ENCODE measurements around the gene MS4A8.

MS4A8 gene

GRCh38 chr11:60717956-60718355 is 18.5 kb downstream of the MS4A8 start:
- WGBS (ENCODE audit: extremely low coverage, insufficient coverage, low lambda C conversion rate): no CpG with 5 or more reads among the region's 5 CpGs
- no peak overlapping the region for H3K9ac ChIP-seq (ENCODE audit: low read length)
- DNase-seq: no peak
- no peak overlapping the region for H2AK5ac ChIP-seq (ENCODE audit: low read length)
- H2BK120ac ChIP-seq (ENCODE audit: low read depth, low read length): no peak overlapping the region
- no peak overlapping the region for H4K5ac ChIP-seq (ENCODE audit: low read length)
- no peaks in the 10 kb centered on the region for H3K36me3 ChIP-seq (ENCODE audit: control insufficient read depth, insufficient read depth, low read length)
- no peak overlapping the region for H3K27ac ChIP-seq (ENCODE audit: low read depth, low read length)
- no peak overlapping the region for H3K4me3 ChIP-seq (ENCODE audit: low read length)
- no peak overlapping the region for H3K4me2 ChIP-seq (ENCODE audit: low read length)
- H4K8ac ChIP-seq (ENCODE audit: low read depth, low read length): no peak overlapping the region
- H3K23ac ChIP-seq (ENCODE audit: low read length): no peak overlapping the region
- H3K56ac ChIP-seq (ENCODE audit: low read length): no peak overlapping the region
- no peak overlapping the region for H2BK5ac ChIP-seq (ENCODE audit: low read length)
- no peak overlapping the region for H2BK15ac ChIP-seq (replicated peaks; ENCODE audit: low read depth)
- H3K79me1 ChIP-seq (ENCODE audit: low read length): no peaks in the 10 kb centered on the region
- no peaks in the 10 kb centered on the region for H3K27me3 ChIP-seq (ENCODE audit: insufficient read depth, low read length, poor library complexity)
- H3K4me1 ChIP-seq (ENCODE audit: control insufficient read depth, low read depth, low read length): no peaks in the 10 kb centered on the region
- H3K18ac ChIP-seq (ENCODE audit: low read length): no peak overlapping the region
- no peak overlapping the region for H3K4ac ChIP-seq (ENCODE audit: low read depth, low read length)
- no peaks in the 10 kb centered on the region for H3K79me2 ChIP-seq (ENCODE audit: control insufficient read depth, insufficient read depth, low read length)

- Histone ChIP-seq H2BK15ac (replicated peaks; ENCODE audit: low read depth) (no peak overlapping the region), H3K4me1 (ENCODE audit: control insufficient read depth, low read depth, low read length) (no peaks in the 10 kb centered on the region), H3K4me2 (ENCODE audit: low read length) (no peak overlapping the region), H3K18ac (ENCODE audit: low read length) (no peak overlapping the region), H4K8ac (ENCODE audit: low read depth, low read length) (no peak overlapping the region), H3K4me3 (ENCODE audit: low read length) (no peak overlapping the region), H3K4ac (ENCODE audit: low read depth, low read length) (no peak overlapping the region), H3K27me3 (ENCODE audit: insufficient read depth, low read length, poor library complexity) (no peaks in the 10 kb centered on the region), H3K79me1 (ENCODE audit: low read length) (no peaks in the 10 kb centered on the region), H3K9ac (ENCODE audit: low read length) (no peak overlapping the region), H2BK5ac (ENCODE audit: low read length) (no peak overlapping the region), H3K23ac (ENCODE audit: low read length) (no peak overlapping the region), H2BK120ac (ENCODE audit: low read depth, low read length) (no peak overlapping the region), H3K56ac (ENCODE audit: low read length) (no peak overlapping the region), H3K27ac (ENCODE audit: low read depth, low read length) (no peak overlapping the region), H3K79me2 (ENCODE audit: control insufficient read depth, insufficient read depth, low read length) (no peaks in the 10 kb centered on the region), H4K5ac (ENCODE audit: low read length) (no peak overlapping the region), H2AK5ac (ENCODE audit: low read length) (no peak overlapping the region), H3K36me3 (ENCODE audit: control insufficient read depth, insufficient read depth, low read length) (no peaks in the 10 kb centered on the region)
- WGBS (ENCODE audit: extremely low coverage, insufficient coverage, low lambda C conversion rate): no CpG with 5 or more reads among the region's 10 CpGs
- no peak for DNase-seq
Observed at GRCh38 chr11:60718524-60719316, 19.3 kb downstream of the MS4A8 start.

GRCh38 chr11:60719391-60719790 is 20.0 kb downstream of the MS4A8 start:
- no peak overlapping the region for H4K8ac ChIP-seq (ENCODE audit: low read depth, low read length)
- H2AK5ac ChIP-seq (ENCODE audit: low read length): no peak overlapping the region
- H3K4me3 ChIP-seq (ENCODE audit: low read length): no peak overlapping the region
- no peak overlapping the region for H2BK15ac ChIP-seq (replicated peaks; ENCODE audit: low read depth)
- no peak overlapping the region for H3K4me2 ChIP-seq (ENCODE audit: low read length)
- no peak overlapping the region for H3K23ac ChIP-seq (ENCODE audit: low read length)
- no peak for DNase-seq
- no peak overlapping the region for H4K5ac ChIP-seq (ENCODE audit: low read length)
- no peaks in the 10 kb centered on the region for H3K79me2 ChIP-seq (ENCODE audit: control insufficient read depth, insufficient read depth, low read length)
- no peaks in the 10 kb centered on the region for H3K79me1 ChIP-seq (ENCODE audit: low read length)
- no CpG with 5 or more reads among the region's 4 CpGs for WGBS (ENCODE audit: extremely low coverage, insufficient coverage, low lambda C conversion rate)
- H3K4ac ChIP-seq (ENCODE audit: low read depth, low read length): no peak overlapping the region
- no peak overlapping the region for H3K18ac ChIP-seq (ENCODE audit: low read length)
- no peak overlapping the region for H2BK120ac ChIP-seq (ENCODE audit: low read depth, low read length)
- no peaks in the 10 kb centered on the region for H3K27me3 ChIP-seq (ENCODE audit: insufficient read depth, low read length, poor library complexity)
- no peaks in the 10 kb centered on the region for H3K4me1 ChIP-seq (ENCODE audit: control insufficient read depth, low read depth, low read length)
- no peak overlapping the region for H3K56ac ChIP-seq (ENCODE audit: low read length)
- no peak overlapping the region for H2BK5ac ChIP-seq (ENCODE audit: low read length)
- no peak overlapping the region for H3K27ac ChIP-seq (ENCODE audit: low read depth, low read length)
- no peaks in the 10 kb centered on the region for H3K36me3 ChIP-seq (ENCODE audit: control insufficient read depth, insufficient read depth, low read length)
- no peak overlapping the region for H3K9ac ChIP-seq (ENCODE audit: low read length)

- Histone ChIP-seq H3K79me1 (ENCODE audit: low read length) (no peaks in the 10 kb centered on the region), H3K4me3 (ENCODE audit: low read length) (no peak overlapping the region), H3K18ac (ENCODE audit: low read length) (no peak overlapping the region), H3K9ac (ENCODE audit: low read length) (no peak overlapping the region), H2BK15ac (replicated peaks; ENCODE audit: low read depth) (no peak overlapping the region), H3K4me2 (ENCODE audit: low read length) (no peak overlapping the region), H3K4ac (ENCODE audit: low read depth, low read length) (no peak overlapping the region), H3K4me1 (ENCODE audit: control insufficient read depth, low read depth, low read length) (no peaks in the 10 kb centered on the region), H3K27ac (ENCODE audit: low read depth, low read length) (no peak overlapping the region), H3K36me3 (ENCODE audit: control insufficient read depth, insufficient read depth, low read length) (no peaks in the 10 kb centered on the region), H2BK5ac (ENCODE audit: low read length) (no peak overlapping the region), H2BK120ac (ENCODE audit: low read depth, low read length) (no peak overlapping the region), H3K27me3 (ENCODE audit: insufficient read depth, low read length, poor library complexity) (no peaks in the 10 kb centered on the region), H3K79me2 (ENCODE audit: control insufficient read depth, insufficient read depth, low read length) (no peaks in the 10 kb centered on the region), H2AK5ac (ENCODE audit: low read length) (no peak overlapping the region), H3K56ac (ENCODE audit: low read length) (no peak overlapping the region), H4K5ac (ENCODE audit: low read length) (no peak overlapping the region), H4K8ac (ENCODE audit: low read depth, low read length) (no peak overlapping the region), H3K23ac (ENCODE audit: low read length) (no peak overlapping the region)
- no peak for DNase-seq
- no CpG with 5 or more reads among the region's 6 CpGs for WGBS (ENCODE audit: extremely low coverage, insufficient coverage, low lambda C conversion rate)
Observed at GRCh38 chr11:60720460-60720859, 21.0 kb downstream of the MS4A8 start.

- WGBS (ENCODE audit: extremely low coverage, insufficient coverage, low lambda C conversion rate): no CpG with 5 or more reads among the region's 3 CpGs
- no peak within 1 kb of the TSS for H3K18ac ChIP-seq (ENCODE audit: low read length)
- no peak within 1 kb of the TSS for H3K27ac ChIP-seq (ENCODE audit: low read depth, low read length)
- H3K36me3 ChIP-seq (ENCODE audit: control insufficient read depth, insufficient read depth, low read length): no peaks in the 10 kb centered on the region
- H2BK120ac ChIP-seq (ENCODE audit: low read depth, low read length): no peak within 1 kb of the TSS
- no peak within 1 kb of the TSS for H2BK5ac ChIP-seq (ENCODE audit: low read length)
- no peak within 1 kb of the TSS for H3K9ac ChIP-seq (ENCODE audit: low read length)
- H2AK5ac ChIP-seq (ENCODE audit: low read length): no peak within 1 kb of the TSS
- H4K5ac ChIP-seq (ENCODE audit: low read length): no peak within 1 kb of the TSS
- no peak within 1 kb of the TSS for H3K4me2 ChIP-seq (ENCODE audit: low read length)
- H3K79me2 ChIP-seq (ENCODE audit: control insufficient read depth, insufficient read depth, low read length): no peaks in the 10 kb centered on the region
- H3K4ac ChIP-seq (ENCODE audit: low read depth, low read length): no peak within 1 kb of the TSS
- H2BK15ac ChIP-seq (replicated peaks; ENCODE audit: low read depth): no peak within 1 kb of the TSS
- no peak within 1 kb of the TSS for H3K56ac ChIP-seq (ENCODE audit: low read length)
- H3K23ac ChIP-seq (ENCODE audit: low read length): no peak within 1 kb of the TSS
- no peak within 1 kb of the TSS for H3K4me3 ChIP-seq (ENCODE audit: low read length)
- H3K27me3 ChIP-seq (ENCODE audit: insufficient read depth, low read length, poor library complexity): no peaks in the 10 kb centered on the region
- no peak for DNase-seq
- H3K79me1 ChIP-seq (ENCODE audit: low read length): no peaks in the 10 kb centered on the region
- no peak within 1 kb of the TSS for H4K8ac ChIP-seq (ENCODE audit: low read depth, low read length)
- H3K4me1 ChIP-seq (ENCODE audit: control insufficient read depth, low read depth, low read length): no peaks in the 10 kb centered on the region
Observed at GRCh38 chr11:60724420-60724819, 25.0 kb downstream of the MS4A8 start, which contains the start of gene MS4A18. Gene MS4A18 (plus strand): TSS chr11:60724720.

- Histone ChIP-seq H4K8ac (ENCODE audit: low read depth, low read length) (no peak overlapping the region), H3K27ac (ENCODE audit: low read depth, low read length) (no peak overlapping the region), H3K18ac (ENCODE audit: low read length) (no peak overlapping the region), H2BK120ac (ENCODE audit: low read depth, low read length) (no peak overlapping the region), H3K4ac (ENCODE audit: low read depth, low read length) (no peak overlapping the region), H3K79me2 (ENCODE audit: control insufficient read depth, insufficient read depth, low read length) (no peaks in the 10 kb centered on the region), H2AK5ac (ENCODE audit: low read length) (no peak overlapping the region), H2BK15ac (replicated peaks; ENCODE audit: low read depth) (no peak overlapping the region), H3K79me1 (ENCODE audit: low read length) (no peaks in the 10 kb centered on the region), H3K9ac (ENCODE audit: low read length) (no peak overlapping the region), H3K4me1 (ENCODE audit: control insufficient read depth, low read depth, low read length) (no peaks in the 10 kb centered on the region), H3K36me3 (ENCODE audit: control insufficient read depth, insufficient read depth, low read length) (no peaks in the 10 kb centered on the region), H2BK5ac (ENCODE audit: low read length) (no peak overlapping the region), H3K23ac (ENCODE audit: low read length) (no peak overlapping the region), H3K4me3 (ENCODE audit: low read length) (no peak overlapping the region), H3K4me2 (ENCODE audit: low read length) (no peak overlapping the region), H3K27me3 (ENCODE audit: insufficient read depth, low read length, poor library complexity) (no peaks in the 10 kb centered on the region), H3K56ac (ENCODE audit: low read length) (no peak overlapping the region), H4K5ac (ENCODE audit: low read length) (no peak overlapping the region)
- no CpG with 5 or more reads among the region's 1 CpG for WGBS (ENCODE audit: extremely low coverage, insufficient coverage, low lambda C conversion rate)
- no peak for DNase-seq
Observed at GRCh38 chr11:60725592-60725991, 26.2 kb downstream of the MS4A8 start.
